CD4-positive, alpha-beta T cell treated with Interleukin-17A for 4 hours (primary cell): ENCODE measurements around the gene SYNGR2.
A peak's percentile ranks its signal among the peaks of the same experiment; 100 is the strongest.
"Not testable (repeated sequence)": the region's sequence is repeated elsewhere in the genome, so short reads cannot be mapped to it uniquely, and the experiment has no call there.

Experiments
- DNase-seq: peaks from one replicate; pipeline ENCODE4 v3.0.0-alpha.2; 2020; ENCODE audit warnings: mixed read lengths

The SYNGR2 gene

GRCh38 chr17:78130090-78130436 lies 38.3 kb upstream of the SYNGR2 start:
- DNase-seq, result peak; percentile 34

- peak; percentile 82 for DNase-seq
Observed at GRCh38 chr17:78130437-78131101, 37.8 kb upstream of the SYNGR2 start, which contains the start of gene TMC8. Gene TMC8, plus strand, starts transcription at chr17:78130771. Its CDS starts 818 bp downstream, at chr17:78131589.

DNA sequence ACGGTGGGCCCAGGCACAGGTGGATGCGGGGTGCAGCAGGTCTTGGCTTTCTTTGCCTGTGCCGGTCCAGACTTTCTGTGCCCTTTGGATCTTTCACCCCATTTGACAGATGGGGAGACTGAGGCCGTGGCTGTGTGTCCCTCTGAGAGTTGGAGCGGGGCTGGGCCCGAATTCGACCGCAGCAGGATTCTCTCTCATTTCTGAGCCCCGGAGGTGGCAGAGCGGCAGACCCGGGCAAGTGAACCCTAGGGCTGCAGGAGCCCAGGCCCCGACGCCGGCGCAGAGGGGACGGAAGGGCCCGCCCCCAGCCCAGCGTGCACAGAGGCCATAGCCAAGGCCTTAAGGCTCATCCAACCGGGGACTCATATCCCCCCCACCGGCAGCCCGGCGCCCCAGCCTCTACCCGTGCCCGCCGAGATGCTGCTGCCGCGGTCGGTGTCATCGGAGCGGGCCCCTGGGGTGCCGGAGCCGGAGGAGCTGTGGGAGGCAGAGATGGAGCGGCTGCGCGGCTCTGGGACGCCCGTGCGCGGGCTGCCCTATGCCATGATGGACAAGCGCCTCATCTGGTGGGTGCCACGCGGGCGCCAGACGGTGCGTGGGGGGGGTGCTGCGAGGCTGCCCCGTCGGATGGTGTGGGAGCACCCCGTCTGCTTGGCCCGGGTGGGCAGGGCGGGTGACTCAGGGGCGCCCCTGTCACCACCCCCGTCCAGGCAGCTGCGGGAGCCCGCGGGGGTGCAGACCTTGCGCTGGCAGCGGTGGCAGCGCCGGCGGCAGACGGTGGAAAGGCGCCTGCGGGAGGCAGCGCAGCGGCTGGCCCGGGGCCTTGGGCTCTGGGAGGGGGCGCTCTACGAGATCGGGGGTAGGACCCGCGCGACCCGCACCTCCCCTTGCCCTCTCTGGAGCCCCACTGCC lies 37.0 kb upstream of the SYNGR2 start:
- peak; percentile 61 for DNase-seq

- peak; percentile 80 for DNase-seq
Observed at GRCh38 chr17:78132084-78132676, 36.2 kb upstream of the SYNGR2 start.

DNA sequence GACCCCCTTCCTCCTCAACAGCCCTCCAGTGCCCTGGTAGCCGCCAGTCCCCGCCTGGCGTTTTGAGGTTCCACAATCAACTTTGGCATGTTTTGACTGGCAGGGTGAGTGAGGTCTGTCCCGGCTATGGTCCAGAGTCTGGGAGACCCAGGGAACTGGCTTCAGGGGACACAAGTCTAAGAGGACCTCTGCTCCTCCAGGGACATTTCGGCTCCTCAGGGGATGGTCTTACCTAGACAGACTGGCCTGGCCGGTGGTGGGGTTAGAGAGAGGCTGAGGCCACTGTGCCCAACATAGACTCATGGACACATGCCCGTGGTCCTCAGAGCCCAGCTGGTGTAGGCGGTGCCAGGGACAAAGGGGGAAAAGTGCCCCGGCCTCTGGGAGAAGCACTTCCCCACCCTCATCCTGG lies 35.6 kb upstream of the SYNGR2 start:
- no peak for DNase-seq

DNA sequence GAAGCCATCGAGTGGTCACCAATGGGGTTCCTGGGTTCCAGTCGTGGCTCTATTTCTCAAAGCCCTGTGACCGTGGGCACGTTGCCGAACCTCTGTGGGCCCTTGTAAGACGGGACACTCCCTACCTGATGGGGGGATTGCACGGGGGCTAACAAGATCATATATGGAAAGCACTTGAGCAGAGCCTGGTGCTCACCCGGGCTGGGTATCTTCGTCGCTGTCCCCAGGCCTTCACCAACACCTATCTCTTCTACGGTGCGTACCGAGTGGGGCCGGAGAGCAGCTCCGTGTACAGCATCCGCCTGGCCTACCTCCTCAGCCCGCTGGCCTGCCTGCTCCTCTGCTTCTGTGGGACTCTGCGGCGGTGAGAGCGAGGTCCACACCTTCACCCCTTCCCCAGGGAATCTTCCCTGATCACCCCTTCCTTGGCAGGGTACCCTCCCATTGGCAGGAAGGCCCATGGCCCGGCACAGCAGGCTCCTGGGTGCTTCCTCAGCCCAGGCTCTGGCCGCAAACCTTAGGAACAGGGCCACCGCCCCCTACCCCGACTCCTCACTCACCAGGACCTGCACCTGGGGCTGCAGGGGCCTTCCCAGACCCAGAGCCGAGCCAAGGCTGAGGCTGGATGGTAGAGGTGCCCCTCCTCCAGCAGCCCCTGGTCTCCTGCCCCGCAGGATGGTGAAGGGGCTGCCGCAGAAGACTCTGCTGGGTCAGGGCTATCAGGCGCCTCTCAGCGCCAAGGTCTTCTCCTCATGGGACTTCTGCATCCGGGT lies 35.0 kb upstream of the SYNGR2 start:
- peak; percentile 50 for DNase-seq

- peak; percentile 87 for DNase-seq
Observed at GRCh38 chr17:78133971-78134898, 34.1 kb upstream of the SYNGR2 start.

- DNase-seq, result no peak
Observed at GRCh38 chr17:78134899-78135385, 33.4 kb upstream of the SYNGR2 start.

GRCh38 chr17:78135858-78136500 lies 32.4 kb upstream of the SYNGR2 start:
- no peak for DNase-seq

DNA sequence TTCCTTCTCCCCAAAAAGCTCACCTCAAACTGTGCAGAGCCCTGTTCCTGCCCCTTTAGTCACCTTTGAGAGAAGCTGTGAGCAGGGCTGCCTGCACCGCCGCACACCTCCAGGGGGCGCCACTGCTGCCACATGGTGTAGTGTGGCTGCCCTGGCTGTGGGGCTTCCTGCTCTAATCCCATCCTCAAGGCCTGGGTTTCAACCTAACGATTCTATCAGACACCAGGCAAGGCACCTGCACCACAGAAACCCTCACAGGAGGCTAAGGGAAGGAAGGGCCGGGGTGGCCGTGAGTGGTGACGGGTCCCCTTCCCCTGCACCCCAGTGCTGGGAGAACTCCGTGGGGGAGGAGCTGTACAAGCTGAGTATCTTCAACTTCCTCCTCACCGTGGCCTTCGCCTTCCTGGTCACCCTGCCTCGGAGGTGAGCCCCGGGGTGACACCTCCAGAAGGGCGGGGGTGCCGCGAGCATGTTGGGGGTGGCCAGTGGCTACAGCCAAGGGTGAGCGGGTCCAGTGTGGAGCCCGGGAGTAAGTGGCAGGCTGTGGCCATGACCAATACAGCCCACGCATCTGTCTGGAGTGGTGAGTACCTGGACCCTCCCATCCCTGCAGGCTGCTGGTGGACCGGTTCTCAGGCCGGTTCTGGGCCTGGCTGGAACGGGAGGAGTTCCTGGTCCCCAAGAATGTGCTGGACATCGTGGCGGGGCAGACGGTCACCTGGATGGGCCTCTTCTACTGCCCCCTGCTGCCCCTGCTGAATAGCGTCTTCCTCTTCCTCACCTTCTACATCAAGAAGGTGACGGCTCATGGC lies 30.8 kb upstream of the SYNGR2 start:
- peak; percentile 64 for DNase-seq

GRCh38 chr17:78138204-78139060 lies 29.9 kb upstream of the SYNGR2 start:
- no peak for DNase-seq

- not testable (repeated sequence) for DNase-seq
Observed at GRCh38 chr17:78139861-78140168, 28.6 kb upstream of the SYNGR2 start.

- DNase-seq, result peak; percentile 94
Observed at GRCh38 chr17:78140169-78141051, 28.0 kb upstream of the SYNGR2 start.

GRCh38 chr17:78141437-78142118 lies 26.8 kb upstream of the SYNGR2 start:
- DNase-seq, result no peak

DNA sequence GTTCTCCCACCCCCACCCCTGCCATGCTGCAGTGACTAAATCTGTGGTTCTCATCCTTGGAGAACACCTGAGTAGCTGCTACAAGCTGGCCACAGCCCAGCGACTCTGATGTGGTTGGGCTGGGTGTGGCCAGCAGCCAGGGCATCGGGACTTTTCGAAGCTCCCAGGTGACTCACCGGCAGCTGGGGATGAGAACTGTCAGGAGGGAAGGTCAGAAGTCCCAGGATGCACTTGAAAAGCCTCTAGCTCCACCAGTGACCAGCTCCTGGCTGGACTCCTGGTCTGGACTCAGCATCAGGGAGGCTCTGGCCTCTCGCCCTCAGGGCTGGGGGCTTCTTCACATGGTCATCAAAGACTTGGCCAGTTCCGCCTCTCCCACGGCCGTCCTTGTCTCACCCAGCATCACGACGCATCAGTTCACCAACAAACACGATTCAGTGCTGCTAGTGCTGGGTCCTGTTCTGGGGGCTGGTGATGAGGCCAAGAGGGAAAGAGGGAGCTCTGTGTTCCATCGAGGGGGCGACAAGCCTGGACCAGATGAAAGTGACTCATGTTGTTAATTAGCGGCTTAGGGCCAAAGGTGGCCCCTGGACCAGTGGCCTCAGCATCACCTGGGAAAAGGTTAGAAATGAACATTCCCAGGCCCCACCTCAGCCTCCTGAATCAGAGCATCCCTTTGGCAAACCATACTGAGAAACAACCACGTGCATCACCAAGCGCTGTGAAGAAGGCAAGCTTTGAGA lies 26.1 kb upstream of the SYNGR2 start:
- peak; percentile 19 for DNase-seq

DNA sequence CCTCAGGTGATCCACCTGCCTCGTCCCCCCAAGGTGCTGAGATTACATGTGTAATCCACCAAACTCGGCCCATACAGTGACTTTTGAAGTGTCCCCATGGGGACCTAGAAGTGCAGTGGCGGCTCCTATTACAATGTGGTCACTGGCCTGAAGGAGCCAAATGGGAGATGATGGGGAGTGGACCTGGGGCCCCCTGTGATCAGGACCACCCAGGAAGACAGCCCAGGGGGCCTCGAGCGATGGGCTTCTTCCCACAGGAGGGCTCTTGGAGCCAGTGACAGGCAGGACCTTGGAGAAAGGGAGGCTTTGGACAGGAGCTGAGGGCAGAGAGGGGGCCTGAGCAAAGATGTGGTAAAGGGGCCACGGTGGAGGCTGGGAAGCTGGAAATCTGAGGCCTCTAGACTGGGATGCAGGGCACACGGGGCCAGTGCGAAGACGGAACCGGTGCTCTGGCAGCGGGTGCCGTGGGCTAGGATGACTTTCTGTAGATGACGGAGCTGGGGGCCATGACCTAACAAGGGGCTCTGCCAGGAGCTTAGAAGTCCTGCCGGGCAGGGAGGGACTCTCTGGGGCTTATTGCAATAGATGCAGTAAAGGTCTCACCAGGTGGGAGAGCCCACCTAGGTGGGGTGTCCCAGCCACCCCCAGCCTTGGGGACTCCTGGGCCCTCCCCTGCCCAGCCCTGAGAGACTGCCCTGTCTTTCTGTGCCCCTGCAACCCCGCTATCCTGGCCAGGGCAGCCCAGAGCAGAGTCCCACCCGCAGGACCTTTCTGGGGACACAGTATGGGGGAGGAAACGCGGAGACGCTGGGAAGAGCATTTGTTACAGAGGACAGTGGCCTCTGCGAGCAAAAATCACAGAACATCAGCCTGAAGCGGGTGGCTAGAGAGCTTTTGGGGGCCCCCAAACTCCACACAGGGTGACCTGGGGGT lies 24.9 kb upstream of the SYNGR2 start:
- no peak for DNase-seq
